Measurements from ENCODE around the gene TEX44. TPM values are rescaled to one million over a fixed set of nuclear protein-coding genes. Genes with fewer than 3 reads are reported as not detected.

Gene TEX44
- total RNA-seq, 2 experiments from 2014 or later, result not detected

DNA sequence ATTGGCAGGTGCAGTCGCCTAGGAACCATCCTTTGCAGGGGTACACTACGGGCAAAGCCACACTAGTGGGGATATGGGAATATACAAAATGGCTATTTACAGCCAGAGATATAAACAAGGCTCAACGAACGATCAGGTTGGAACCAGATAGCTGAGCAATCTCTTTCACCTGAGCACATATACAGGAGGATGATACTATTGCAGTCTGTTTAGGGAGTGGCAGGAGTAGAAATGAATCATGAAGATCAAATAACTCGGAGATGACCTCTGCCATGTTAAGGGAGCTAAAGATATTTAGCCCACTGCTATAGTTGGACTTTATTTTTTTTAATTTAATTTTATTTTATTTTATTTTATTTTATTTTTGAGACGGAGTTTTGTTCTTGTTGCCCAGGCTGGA lies 33.8 kb downstream of the TEX44 start:
- intact Hi-C loops (cut with micrococcal nuclease), result no loop called here
- no peaks in the 10 kb centered on the region for H3K36me3 Mint-ChIP-seq
- H3K4me3 Mint-ChIP-seq, result no peak overlapping the region
- ChIA-PET POLR2A (interaction anchor here (1.0 kb wide), 1 partner anchor 13 kb away, joined by 3 read pairs; no protein-coding TSS in a partner anchor), CTCF (interaction anchor here (1.2 to 3.2 kb wide), 3 partner anchors 48 to 62 kb away, joined by 3 to 10 read pairs (median 5); no protein-coding TSS in a partner anchor)
- no peak for DNase-seq
- H3K4me1 Mint-ChIP-seq (ENCODE audit: low read depth), result peaks cover 16% of the 10 kb centered on the region
- no peaks in the 10 kb centered on the region for H3K9me3 Mint-ChIP-seq
- H3K27me3 Mint-ChIP-seq, result no peaks in the 10 kb centered on the region
- no peak overlapping the region for H3K27ac Mint-ChIP-seq

DNA sequence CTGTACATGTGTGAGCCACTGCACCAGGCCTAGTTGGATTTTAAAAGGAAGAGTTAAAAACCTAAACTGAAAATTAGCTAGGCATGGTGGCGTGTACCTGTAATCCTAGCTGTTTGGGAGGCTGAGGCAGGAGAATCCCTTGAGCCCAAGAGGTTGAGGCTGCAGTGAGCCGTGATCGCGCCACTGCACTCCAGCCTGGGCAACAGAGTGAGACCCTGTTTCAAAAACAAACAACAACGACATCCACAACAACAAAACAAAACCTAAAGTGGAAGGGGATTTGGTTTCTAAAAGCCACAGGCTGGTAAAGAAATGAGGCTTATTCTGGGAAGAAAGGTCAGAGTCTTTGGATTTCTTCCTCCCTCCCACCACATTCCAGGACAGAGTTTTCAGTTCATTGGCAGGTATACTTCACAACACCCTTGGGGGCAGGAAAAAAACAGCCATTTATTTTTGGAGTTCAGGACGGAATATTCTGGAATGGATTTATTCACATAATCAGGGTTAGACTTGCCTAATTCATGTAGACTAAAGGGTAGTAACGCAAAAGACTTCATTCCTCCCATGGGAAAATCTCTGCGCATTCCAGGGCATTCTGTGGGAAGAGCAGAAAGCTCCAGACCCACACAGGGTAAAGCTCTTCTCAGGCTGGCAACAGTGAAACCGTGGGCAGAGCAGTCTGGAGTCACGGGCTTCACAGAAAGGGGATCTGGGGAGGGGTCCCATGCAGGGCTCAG lies 34.9 kb downstream of the TEX44 start:
- POLR2A ChIA-PET, result interaction anchor here (1.0 to 1.4 kb wide), 2 partner anchors 48 to 81 kb away, joined by 3 to 4 read pairs; partner anchors contain the start of gene PTMA
- Mint-ChIP-seq H3K27ac (no peak overlapping the region), H3K4me1 (ENCODE audit: low read depth) (peaks cover 7% of the 10 kb centered on the region), H3K9me3 (no peaks in the 10 kb centered on the region), H3K27me3 (no peaks in the 10 kb centered on the region), H3K4me3 (no peak overlapping the region), H3K36me3 (no peaks in the 10 kb centered on the region)
- CTCF ChIA-PET, result interaction anchor here (0.7 to 3.2 kb wide), 6 partner anchors 15 to 86 kb away, joined by 3 to 10 read pairs (median 4); no protein-coding TSS in a partner anchor
- intact Hi-C loops (cut with micrococcal nuclease), result no loop called here
- DNase-seq, result no peak

DNA sequence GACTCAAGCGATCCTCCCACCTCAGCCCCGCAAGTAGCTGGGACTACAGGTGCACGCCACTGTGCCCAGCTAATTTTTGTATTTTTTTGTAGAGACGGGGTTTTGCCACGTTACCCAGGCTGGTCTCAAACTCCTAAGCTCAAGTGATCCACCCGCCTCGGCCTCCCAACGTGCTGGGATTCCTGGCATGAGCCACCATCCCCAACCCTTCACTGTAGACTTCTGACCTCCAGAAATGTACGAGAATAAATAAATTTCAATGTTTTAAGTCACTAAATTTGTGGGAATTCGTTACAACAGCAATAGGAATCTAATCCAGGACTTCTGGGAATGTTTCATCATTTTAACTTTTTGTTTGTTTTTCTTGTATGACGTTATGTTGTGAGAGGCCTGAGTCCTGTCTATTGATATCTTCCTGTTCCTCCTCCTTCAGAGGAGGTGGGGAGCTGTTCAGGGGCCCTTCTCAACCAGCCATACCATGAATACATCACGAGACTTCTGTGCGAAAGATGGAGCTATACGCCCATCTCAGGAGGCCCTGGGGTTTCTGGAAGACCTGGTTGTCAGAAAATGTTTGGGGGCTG lies 40.0 kb downstream of the TEX44 start:
- H3K4me3 Mint-ChIP-seq, result no peak overlapping the region
- no peaks in the 10 kb centered on the region for H3K27me3 Mint-ChIP-seq
- no peaks in the 10 kb centered on the region for H3K9me3 Mint-ChIP-seq
- H3K27ac Mint-ChIP-seq, result no peak overlapping the region
- H3K4me1 Mint-ChIP-seq (ENCODE audit: low read depth), result peaks cover 4% of the 10 kb centered on the region
- no peak for DNase-seq
- H3K36me3 Mint-ChIP-seq, result no peaks in the 10 kb centered on the region
- intact Hi-C loops (cut with micrococcal nuclease), result no loop called here
- CTCF ChIA-PET, result interaction anchor here (1.0 to 1.2 kb wide), 4 partner anchors 10 to 82 kb away, joined by 3 to 5 read pairs (median 4); no protein-coding TSS in a partner anchor
- POLR2A ChIA-PET, result no interaction called here

- ChIA-PET CTCF (interaction anchor here (1.0 to 1.2 kb wide), 4 partner anchors 9 to 81 kb away, joined by 3 to 5 read pairs (median 4); no protein-coding TSS in a partner anchor), POLR2A (no interaction called here)
- no peaks in the 10 kb centered on the region for H3K27me3 Mint-ChIP-seq
- no peak for DNase-seq
- intact Hi-C loops (cut with micrococcal nuclease), result no loop called here
- no peaks in the 10 kb centered on the region for H3K9me3 Mint-ChIP-seq
- H3K4me1 Mint-ChIP-seq (ENCODE audit: low read depth), result no peaks in the 10 kb centered on the region
- no peaks in the 10 kb centered on the region for H3K36me3 Mint-ChIP-seq
- H3K27ac Mint-ChIP-seq, result no peak overlapping the region
- no peak overlapping the region for H3K4me3 Mint-ChIP-seq
These were observed 40.7 kb downstream of the TEX44 start for GRCh38 chr2:231633241-231633976.

- Mint-ChIP-seq H3K27me3 (no peaks in the 10 kb centered on the region), H3K36me3 (no peaks in the 10 kb centered on the region), H3K4me3 (no peak overlapping the region), H3K9me3 (no peaks in the 10 kb centered on the region), H3K4me1 (ENCODE audit: low read depth) (no peaks in the 10 kb centered on the region), H3K27ac (no peak overlapping the region)
- intact Hi-C loops (cut with micrococcal nuclease), result no loop called here
- POLR2A ChIA-PET, result no interaction called here
- no peak for DNase-seq
- CTCF ChIA-PET, result interaction anchor here (0.6 kb wide), 1 partner anchor 48 kb away, joined by 3 read pairs; no protein-coding TSS in a partner anchor
These were observed 41.7 kb downstream of the TEX44 start for GRCh38 chr2:231634412-231634811.

DNA sequence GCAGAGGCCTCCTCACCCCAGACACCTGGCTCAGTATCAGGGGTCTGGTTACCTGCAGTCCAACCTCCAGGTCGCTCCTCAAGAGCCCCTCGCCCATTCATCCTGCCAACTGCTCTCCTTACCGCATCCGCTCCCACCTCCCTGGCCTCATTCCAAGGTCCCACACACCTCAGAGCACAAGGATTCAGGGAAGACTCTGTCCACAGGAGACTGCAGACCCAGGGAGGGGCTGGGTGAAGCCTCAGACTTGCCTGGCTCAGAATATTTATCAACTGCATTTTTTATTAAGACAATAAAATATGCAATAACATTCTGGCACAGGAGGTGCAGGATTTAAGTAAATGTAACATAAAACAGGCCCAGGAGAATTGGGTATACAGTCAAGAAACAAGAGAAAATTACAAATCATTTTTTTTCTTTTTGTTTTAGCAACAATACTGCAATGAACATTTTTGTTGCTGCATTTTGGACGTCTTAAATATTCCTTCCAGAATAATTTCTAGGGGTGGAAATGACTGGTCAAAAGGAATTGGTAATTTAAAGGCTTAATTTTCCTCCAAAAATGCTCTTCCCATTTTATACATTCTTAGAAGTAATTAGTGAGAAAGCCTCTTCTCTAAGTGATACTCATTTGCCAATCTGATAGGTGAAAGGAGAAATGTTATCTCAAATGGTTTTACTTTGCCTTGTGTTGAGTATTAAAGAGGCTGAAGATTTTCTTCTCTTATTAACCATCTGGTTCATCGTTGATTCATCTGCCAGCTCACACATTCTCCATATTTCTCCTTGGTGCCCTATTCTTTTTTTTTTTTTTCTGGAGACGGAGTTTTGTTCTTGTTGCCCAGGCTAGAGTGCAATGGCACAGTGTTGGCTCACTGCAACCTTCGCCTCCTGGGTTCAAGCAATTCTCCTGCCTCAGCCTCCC lies 42.5 kb downstream of the TEX44 start:
- intact Hi-C loops (cut with micrococcal nuclease), result no loop called here
- H3K36me3 Mint-ChIP-seq, result no peaks in the 10 kb centered on the region
- DNase-seq, result no peak
- no peak overlapping the region for H3K4me3 Mint-ChIP-seq
- ChIA-PET CTCF (no interaction called here), POLR2A (no interaction called here)
- no peak overlapping the region for H3K27ac Mint-ChIP-seq
- H3K4me1 Mint-ChIP-seq (ENCODE audit: low read depth), result no peaks in the 10 kb centered on the region
- no peaks in the 10 kb centered on the region for H3K27me3 Mint-ChIP-seq
- no peaks in the 10 kb centered on the region for H3K9me3 Mint-ChIP-seq

DNA sequence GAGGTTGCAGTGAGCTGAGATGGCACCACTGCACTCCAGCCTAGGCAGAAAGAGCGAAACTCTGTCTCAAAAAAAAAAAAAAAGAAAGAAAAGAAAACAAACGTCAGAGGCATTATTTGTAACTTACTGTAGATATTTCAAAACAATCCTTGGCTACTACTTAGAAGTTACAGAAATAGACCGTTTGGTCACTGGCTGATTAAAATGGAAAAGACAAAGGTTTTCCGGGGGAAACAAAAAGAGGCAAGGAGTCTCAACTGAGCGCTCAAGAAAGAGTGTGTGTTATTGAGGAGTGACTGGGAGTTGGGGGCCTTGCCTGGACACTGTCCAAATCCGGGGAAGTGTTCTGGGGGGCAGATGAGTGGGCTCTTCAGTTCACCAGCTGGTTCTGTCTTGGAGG lies 47.6 kb downstream of the TEX44 start:
- no peaks in the 10 kb centered on the region for H3K27me3 Mint-ChIP-seq
- POLR2A ChIA-PET, result no interaction called here
- H3K9me3 Mint-ChIP-seq, result no peaks in the 10 kb centered on the region
- DNase-seq, result no peak
- CTCF ChIA-PET, result no interaction called here
- no peaks in the 10 kb centered on the region for H3K36me3 Mint-ChIP-seq
- H3K4me3 Mint-ChIP-seq, result no peak overlapping the region
- no peak overlapping the region for H3K27ac Mint-ChIP-seq
- peaks cover 9% of the 10 kb centered on the region for H3K4me1 Mint-ChIP-seq (ENCODE audit: low read depth)
- intact Hi-C loops (cut with micrococcal nuclease), result no loop called here

DNA sequence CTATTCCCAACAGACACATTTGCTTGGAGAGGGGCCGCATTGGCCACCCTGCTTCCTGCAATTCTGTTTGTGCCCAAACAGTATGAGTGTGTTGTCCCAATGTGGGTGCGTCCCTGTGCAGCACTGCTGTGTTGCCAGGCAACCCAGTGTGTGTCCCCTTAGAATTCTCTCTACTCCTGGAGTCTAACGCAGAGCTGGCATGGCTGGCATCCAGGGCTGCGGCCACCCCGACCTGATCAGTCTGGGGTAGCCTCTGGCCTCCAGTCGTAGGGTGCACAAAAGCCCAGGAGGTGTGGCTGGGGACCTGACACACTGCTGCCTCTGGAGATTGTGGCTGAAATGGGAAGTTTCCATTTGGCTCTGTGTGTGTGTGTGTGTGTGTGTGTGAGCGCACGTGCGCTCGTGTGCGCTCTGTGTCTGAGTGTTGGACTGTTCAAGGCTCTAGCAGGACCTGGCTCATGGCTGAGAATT lies 48.0 kb downstream of the TEX44 start:
- H3K4me3 Mint-ChIP-seq, result no peak overlapping the region
- H3K4me1 Mint-ChIP-seq (ENCODE audit: low read depth), result peaks cover 9% of the 10 kb centered on the region
- ChIA-PET CTCF (interaction anchor here (0.6 kb wide), 1 partner anchor 74 kb away, joined by 3 read pairs; no protein-coding TSS in a partner anchor), POLR2A (interaction anchor here (0.5 kb wide), 1 partner anchor 975 kb away, joined by 3 read pairs; no protein-coding TSS in a partner anchor)
- DNase-seq, result no peak
- H3K36me3 Mint-ChIP-seq, result no peaks in the 10 kb centered on the region
- H3K27me3 Mint-ChIP-seq, result no peaks in the 10 kb centered on the region
- no peak overlapping the region for H3K27ac Mint-ChIP-seq
- no peaks in the 10 kb centered on the region for H3K9me3 Mint-ChIP-seq
- intact Hi-C loops (cut with micrococcal nuclease), result no loop called here

DNA sequence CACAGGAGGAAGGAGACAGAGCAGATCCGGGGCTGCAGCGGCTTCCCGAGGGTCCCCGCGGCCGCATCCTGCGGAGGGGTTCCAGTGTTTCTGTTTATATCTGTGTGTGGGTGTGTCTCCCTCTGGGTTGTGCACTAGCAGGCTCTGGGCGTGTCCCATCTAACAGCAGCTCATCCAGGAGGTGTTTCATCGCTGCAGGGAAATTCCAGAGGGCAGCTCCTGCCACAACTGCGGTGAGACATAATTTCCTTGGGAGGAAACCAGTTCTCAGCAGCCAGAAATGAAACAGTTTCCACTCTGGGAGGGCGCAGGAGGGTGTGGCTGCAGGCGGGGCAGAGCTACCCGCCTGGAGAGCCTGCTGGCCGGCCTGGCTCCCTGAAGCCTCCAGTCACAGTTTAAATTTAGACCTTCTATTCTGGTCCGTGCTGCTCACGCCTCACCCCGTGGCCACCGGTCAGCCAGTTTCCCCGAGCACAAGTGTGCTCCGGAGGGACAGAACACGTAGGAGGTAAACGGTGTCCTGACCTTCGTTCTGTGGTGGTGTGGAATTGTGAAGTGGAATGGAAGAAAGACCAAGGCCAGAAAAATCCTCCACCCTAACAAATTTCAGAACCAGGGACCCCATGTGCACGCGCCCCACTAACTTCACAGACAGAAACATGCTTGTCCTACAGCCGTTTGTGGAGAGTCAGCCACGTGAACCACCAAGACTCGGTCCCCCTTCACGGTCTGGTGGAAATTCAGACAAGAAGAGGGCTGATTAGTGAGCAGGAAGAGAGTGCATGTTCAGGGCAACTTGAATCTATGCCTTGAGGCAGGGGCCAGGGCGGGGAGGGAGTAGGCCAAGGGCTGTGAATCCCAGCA lies 50.2 kb downstream of the TEX44 start:
- POLR2A ChIA-PET, result interaction anchor here (1.4 to 1.7 kb wide), 3 partner anchors 29 to 71 kb away, joined by 5 to 8 read pairs (median 8); no protein-coding TSS in a partner anchor
- intact Hi-C loops (cut with micrococcal nuclease), result loop anchor here (1.0 kb wide), 1 partner anchor 31 kb away; no protein-coding TSS in a partner anchor
- CTCF ChIA-PET, result interaction anchor here (0.7 to 1.7 kb wide), 6 partner anchors 10 to 36 kb away, joined by 3 to 8 read pairs (median 6); no protein-coding TSS in a partner anchor
- no peaks in the 10 kb centered on the region for H3K36me3 Mint-ChIP-seq
- H3K27ac Mint-ChIP-seq, result peak overlapping the region; percentile 63
- no peaks in the 10 kb centered on the region for H3K9me3 Mint-ChIP-seq
- H3K27me3 Mint-ChIP-seq, result no peaks in the 10 kb centered on the region
- peak; percentile 85 for DNase-seq
- H3K4me1 Mint-ChIP-seq (ENCODE audit: low read depth), result peaks cover 9% of the 10 kb centered on the region
- H3K4me3 Mint-ChIP-seq, result peak overlapping the region; percentile 60

DNA sequence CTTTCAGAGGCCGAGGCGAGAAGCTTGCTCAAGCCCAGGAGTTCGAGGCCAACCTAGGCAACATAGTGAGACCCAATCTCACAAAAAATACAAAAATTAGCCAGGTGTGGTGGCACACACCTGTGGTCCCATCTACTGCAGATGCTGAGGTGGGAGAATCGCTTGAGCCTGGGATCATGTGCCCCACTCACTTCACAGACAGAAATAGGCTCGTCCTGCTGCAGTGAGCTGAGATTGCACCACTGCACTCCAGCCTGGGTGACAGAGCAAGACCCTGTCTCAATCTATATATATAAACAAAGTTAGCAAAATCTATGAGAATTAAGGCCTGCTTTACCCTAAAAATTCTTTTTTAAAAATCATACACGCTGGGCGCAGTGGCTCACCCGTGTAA lies 50.8 kb downstream of the TEX44 start:
- CTCF ChIA-PET, result no interaction called here
- Mint-ChIP-seq H3K27ac (no peak overlapping the region), H3K4me3 (no peak overlapping the region)

More for the DNA sequence above, 50.8 kb downstream of the TEX44 start:
- POLR2A ChIA-PET, result no interaction called here
- DNase-seq, result no peak
- no peaks in the 10 kb centered on the region for H3K9me3 Mint-ChIP-seq
- H3K4me1 Mint-ChIP-seq (ENCODE audit: low read depth), result peaks cover 9% of the 10 kb centered on the region
- intact Hi-C loops (cut with micrococcal nuclease), result no loop called here
- no peaks in the 10 kb centered on the region for H3K27me3 Mint-ChIP-seq
- no peaks in the 10 kb centered on the region for H3K36me3 Mint-ChIP-seq

Measured in activated CD4-positive, alpha-beta memory T cell treated with anti-CD3 and anti-CD28 coated beads for 36 hours (primary cell).